SKM-1 treated with dmso at 0.1 percent for 144 hours (cell line): Measurements from ENCODE around the gene ZFAND3.
"Not testable (repeated sequence)": the region's sequence is repeated elsewhere in the genome, so short reads cannot be mapped to it uniquely, and the experiment has no call there.

ENCODE experiments used
- DNase-seq: peaks from one replicate; lab custom pipeline; 2025; ENCODE audit not compliant: unreplicated experiment; lab: John Stamatoyannopoulos, UW

ZFAND3 gene

DNA sequence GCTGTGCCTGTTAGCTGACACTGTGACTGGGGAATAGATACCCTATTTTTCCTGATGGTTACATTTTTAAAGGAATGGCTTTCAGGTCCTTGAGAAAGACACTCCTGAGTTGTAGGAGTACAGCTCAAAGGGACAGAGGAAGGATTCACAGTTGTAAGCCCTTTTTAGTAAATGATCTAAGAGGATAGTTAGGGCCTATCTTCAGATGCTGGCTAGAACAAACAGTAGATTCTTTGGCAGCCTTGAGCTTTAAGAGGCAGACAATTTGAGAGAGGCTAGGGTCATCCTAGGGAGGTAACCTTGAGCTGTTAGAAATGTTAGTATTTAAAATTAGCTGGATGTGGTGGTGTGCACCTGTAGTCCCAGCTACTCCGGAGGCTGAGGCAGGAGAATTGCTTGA lies 111.5 kb downstream of the ZFAND3 start:
- no peak for DNase-seq

DNA sequence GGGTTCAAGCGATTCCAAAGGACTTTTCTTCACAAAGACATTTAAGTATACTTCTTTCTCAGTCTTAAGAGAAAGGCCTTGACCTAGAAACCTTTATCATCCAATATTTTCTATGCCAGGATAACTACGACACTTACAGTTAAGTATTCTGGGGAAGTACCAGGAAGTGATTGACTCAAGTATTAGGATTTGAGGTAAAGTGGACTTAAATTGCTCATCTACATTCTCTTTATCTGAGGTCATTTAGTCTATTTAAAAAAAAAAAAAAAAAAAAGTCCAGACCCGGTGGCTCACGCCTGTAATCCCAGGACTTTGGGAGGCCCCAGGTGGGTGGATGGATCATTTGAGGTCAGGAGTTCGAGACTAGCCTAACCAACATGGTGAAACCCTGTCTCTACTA lies 114.7 kb downstream of the ZFAND3 start:
- no peak for DNase-seq

DNA sequence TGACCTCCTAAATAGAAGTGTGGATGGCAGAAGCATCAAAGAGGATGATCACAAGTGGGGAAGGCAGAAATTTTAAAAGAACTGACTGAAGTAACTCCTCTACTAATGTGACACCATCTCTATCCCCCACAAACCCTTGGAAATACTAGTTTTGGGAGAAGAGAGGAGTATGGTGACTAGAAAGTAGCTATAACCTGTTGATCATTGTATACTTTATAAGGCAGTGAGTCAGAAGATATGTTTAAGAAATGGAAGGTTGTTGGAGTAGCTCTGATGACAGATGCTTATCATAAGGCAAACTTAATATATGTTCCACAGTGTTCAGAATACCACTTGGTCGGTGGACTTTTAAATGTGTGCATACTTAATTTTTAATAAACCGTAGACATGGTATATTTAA lies 116.6 kb downstream of the ZFAND3 start:
- DNase-seq: no peak

DNA sequence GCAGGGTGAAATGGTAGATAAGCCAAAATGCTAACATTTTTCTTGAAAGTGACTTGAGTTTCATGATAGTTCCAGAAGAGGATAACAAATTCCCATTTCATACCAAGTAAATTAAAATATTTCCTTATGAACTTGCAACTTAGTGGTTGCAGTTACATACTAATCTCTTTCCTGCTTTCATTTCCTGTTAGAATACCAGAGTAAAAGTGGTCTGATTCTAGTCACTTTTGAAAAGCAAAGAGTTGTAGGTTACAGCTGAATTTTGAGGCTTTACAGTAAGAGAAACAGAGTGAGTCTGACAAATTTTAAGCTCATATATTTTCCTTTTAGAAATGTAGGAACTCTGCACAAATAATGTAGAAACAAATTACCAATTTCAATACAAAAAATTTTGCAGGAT lies 117.4 kb downstream of the ZFAND3 start:
- no peak for DNase-seq

DNA sequence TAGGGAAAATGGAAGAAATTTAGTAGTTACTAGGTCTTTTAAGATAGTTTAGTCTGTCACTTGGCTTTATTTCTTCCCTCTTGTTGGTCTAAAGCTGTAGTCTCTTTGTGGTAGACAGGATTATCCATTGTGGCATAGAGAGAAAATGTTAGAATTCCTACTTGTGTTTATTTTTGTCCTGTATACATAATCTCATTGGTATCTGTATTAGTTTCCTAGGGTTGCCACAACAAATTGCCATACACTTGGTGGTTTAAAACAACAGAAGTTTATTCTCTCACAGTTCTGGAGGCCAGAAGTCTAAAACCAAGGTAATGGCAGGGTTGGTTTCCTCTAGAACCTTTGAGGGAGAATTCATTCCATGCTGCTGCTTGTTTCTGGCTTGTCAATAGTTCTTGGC lies 119.4 kb downstream of the ZFAND3 start:
- DNase-seq: no peak

DNA sequence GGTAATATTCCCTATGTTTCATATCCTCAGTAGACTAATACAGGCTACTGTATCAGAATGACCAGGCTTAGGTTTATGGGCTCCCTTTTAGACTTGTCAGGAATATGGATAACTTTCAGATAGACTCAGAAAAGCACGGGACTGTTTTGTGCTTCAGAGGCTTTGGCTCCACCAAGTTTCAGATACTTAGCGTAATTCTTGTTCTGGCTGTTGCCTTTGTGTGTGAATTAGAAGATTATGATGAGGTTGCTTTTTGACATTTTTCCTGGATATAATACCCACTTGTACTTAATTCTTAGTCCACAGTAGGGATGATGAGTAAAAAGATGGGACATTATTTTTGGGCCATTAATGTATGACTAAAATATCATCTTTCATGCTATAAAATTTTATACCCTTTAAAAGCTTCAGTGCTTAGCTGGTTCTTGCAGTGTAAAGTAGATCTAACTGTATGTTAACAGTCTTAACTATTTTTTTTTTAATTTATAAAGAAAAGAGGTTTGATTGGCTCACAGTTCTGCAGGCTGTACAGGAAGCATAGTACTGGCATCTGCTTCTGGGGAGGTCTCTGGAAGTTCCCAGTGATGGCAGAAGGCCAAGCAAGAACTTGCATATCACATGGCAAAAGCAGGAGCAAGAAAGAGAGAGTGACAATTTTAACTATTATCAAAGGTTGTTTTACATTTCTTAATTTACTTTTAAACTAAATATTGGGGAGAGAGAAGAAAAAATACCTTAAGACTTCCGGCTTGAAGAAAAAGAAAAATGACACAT lies 120.7 kb downstream of the ZFAND3 start:
- no peak for DNase-seq

DNA sequence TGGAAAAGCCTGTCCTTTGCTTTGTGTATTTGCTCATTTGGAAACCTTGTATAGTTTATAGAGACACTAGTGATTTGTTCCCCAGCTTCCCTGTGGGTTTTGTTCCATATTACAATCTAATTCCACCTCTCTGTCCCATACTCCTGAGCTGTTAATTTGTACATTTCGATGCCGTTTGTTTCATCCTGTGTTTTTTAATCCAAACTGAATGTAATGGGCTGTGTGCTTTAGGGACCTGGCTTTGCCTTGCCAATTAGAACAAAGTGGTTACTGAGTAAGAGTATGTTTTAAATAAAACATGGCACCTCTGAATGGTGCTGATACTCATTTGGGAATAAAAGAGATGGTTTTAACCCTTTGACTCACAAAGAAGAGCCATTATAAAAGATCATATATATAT lies 122.3 kb downstream of the ZFAND3 start:
- no peak for DNase-seq

DNA sequence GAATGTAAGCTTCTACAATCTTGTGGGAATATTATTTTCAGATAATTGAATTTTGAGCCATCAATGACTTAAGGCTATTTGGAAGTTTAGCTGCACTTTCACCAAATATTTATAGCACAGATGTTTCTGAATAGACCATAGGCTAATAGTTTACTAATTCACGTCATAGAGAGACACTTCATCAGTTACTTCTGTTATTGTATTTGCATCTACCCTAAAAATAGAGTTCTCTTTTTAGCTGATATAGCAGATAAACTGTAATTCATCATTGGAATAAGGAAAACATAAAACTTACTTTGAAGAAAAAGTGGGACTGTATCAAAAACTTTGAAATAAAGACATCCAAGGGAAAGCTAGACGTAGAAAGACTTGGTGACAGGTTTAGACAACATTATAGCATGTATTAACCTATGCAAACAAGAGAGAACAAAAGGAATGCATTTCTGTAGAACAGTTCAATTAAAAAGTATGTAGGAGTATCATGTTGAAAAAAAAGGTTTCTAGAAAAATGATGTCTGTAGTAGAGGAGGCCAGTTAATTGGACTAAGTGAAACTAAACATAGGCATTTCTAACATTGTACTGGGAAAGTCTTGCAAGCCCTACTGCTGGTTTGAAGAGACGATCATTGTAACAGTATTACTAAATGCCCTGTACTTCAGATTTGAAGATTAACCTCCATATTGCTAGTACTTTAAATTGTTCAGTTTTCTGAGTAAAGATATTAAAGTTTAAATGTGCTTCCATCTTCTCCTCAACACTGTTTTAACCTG lies 123.3 kb downstream of the ZFAND3 start:
- no peak for DNase-seq

DNA sequence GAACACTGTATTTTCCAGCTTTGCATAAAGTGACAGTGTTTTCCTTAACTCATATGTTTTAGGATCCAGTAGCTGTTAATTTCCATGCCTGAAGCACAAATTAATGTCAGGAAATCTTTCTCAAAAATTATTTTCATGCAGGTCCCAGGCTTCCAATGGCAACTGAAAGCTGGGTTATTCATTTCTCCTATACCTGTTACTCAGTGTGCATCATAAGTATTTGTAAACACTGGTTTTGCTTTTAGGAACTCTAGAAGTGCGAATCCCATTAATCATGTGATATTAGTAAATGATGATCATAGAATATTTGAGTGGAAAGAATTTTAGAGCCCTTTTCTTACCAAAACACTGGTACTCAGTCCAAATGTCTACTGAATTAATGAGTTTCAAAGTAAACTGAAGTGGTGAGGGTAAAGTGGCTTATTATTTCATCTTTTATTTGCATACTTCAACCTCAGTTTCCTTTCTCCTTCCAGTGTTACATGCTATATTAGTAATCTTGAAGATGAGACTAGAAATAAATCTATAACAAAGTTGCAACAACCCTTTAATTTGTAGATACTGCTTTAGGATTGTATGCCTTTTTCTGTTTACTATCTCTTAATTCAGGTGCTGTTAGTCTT lies 124.0 kb downstream of the ZFAND3 start:
- DNase-seq: no peak

DNA sequence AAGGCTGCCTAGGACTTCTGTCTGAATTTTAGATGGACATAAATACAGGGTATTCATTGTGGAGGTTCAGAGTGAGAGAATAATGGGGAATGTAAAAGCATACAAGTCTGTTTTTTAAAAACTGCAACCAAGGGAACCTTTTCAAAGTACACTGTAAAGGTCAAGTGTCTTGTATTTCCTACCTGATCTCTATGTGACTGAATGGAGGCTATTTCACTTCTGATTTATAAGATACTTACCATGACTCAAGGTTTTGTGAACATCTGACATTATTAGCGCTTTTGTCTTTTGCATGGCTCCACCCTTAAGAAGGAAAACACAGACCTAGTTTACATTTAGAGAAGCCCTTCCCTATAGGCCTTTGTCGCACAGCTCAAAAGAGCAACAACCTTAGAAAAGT lies 126.5 kb downstream of the ZFAND3 start:
- DNase-seq: no peak

DNA sequence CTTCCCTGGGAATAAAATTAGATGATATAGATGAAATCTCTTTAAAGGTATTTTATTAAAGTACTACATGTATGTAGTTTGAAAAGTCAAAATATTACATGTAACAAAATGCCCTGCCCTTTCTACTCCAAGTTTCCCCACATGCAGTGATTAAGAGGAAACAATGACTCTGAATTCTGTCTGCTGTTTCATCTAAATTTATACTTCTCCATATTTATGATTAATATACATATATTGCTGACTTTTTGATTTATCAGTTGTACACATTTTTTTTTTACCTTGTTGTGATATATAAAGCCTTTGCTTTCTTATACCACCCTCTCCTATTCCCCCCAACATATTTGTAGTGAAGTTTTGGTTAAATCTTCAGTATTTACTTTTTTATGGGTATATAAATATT lies 127.9 kb downstream of the ZFAND3 start:
- no peak for DNase-seq

DNA sequence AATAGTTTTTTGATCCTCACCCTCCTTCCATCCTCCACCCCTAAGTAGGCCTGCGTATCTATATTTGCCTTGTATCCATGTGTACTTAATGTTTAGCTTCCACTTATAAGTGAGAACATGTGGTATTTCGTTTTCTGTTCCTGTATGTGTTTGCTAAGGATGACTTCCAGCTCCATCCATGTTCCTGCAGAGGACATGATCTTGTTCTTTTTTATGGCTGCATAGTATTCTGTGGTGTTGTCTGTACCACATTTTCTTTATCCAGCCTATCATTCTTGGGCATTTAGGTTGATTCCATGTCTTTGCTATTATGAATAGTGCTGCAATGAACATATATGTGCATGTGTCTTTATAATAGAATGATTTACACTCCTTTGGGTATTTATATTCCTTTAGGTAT lies 129.1 kb downstream of the ZFAND3 start:
- not testable (repeated sequence) for DNase-seq

DNA sequence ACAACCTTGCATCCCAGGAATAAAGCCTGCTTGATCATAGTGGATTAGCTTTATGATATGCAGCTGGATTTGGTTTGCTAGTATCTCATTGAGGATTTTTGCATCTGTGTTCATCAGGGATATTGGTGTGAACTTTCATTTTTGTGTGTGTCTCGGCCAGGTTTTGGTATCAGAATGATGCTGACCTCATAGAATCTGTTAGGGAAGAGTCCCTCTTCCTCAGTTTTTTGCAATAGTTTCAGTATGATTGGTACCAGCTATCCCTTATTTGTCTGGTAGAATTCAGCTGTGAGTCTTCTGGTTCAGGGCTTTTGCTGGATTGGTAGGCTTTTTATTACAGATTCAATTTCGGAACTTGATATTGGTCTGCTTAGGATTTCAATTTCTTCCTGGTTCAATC lies 132.5 kb downstream of the ZFAND3 start:
- no peak for DNase-seq

DNA sequence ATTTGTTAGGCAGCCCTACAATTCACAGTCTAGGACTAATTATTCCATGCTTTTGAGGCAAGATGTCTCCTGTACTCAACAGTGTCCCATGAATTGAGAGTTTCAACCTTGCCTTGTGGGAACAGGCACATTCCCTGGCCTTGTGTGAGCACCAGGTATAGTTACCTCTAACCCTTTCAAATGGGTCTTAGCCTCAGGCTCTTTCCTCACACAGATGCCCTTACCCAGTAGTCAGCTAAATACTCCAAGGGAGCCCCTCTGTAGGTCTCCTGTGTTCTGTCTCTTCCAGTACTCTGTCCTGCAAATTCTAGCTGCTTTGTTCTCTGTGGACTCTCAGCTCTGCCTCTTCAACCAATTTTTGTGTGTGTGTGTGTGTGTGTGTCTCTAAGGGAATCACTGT lies 135.3 kb downstream of the ZFAND3 start:
- DNase-seq: no peak

DNA sequence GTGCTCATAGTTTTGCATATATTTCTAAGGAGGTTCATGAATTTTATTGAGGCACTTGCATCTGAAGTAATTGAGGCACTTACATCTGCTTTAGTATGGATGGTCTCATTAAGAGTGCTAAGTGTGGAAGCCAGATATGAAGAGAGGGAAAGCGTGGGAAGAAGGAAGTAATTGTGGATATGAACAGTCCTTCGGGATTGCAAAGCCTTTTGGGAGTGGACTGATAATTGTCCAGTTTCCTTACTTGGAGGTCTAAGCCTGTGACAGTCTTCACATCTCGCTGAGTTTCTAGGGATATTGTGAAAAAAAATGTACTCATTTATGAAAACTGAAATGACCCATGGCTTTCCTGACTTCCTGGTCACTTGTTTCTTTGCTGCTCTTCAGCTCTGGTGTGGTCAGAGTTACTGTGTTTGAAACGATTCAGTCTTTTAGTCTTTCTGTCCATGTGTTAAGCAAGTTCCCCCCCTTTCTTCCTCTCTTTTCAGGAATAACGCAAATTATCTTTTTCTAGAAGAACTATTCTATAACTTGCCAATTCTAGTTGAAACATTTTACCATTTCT lies 137.3 kb downstream of the ZFAND3 start:
- DNase-seq: no peak

DNA sequence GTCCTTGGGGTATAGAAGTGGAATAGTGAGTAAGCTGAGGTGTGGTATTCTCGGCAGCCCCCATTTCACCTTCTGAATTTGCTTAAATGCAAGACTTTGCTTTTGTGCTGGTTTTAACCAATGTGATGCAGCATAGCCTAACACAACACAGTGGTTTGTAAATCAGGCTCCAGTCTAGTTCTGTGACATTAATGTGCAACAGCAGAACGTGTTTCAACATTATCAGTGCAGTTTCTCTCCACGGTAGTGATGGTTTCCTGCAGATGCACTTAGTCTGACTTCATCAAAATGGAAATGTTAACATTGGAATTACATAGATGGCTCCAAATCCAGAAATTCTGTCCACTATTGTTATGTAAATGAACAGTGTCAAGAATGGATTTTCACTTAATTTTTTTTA lies 139.5 kb downstream of the ZFAND3 start:
- DNase-seq: no peak

DNA sequence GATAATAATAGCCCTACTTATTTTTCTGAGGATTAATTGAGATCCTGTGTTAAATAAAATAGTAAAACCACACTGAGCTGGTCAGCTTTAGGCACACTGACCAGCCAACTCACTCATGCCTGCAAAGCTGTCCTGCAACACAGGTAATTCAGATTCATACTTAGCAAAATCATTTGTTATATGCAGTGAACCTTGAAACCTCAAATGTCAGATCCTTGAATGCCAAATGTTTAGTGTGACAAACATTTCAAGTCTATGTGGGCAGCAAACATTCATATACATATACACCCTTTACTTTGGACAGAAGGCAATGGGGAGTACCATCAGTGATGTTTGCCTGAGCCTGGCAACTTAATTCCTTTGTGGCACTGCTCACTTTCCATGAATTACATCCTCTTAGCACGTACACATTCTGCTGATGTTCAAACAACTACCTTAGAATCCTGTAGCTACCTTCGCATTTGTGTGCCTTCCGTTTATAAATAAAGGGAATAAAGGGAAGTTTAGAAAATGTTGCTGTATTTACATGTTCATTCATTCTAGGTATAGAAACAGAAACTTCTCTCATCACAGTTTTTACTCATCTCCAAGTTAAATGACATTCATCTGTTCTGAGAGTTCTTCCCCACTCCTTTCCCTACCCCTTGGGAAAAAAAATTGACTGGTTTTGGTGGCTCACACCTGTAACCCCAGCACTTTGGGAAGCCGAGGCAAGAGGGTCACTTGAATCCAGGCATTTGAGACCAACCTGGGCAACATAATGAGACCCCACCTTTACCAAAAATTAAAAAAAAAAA lies 140.8 kb downstream of the ZFAND3 start:
- DNase-seq: no peak

DNA sequence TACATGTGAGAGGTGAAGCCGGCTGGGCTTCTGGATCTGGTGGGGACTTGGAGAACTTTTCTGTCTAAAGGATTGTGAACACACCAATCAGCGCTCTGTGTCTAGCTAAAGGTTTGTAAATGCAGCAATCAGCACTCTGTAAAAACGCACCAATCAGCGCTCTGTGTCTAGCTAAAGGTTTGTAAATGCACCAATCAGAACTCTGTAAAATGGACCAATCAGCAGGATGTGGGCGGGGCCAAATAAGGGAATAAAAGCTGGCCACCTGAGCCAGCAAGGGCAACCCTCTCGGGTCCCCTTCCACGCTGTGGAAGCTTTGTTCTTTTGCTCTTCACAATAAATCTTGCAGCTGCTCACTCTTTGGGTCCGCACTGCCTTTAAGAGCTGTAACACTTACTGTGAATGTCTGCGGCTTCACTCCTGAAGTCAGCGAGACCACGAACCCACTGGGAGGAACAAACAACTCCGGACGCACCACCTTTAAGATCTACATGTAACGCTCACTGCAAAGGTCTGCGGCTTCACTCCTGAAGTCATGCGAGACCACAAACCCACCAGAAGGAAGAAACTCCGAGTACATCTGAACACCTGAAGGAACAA lies 143.1 kb downstream of the ZFAND3 start:
- not testable (repeated sequence) for DNase-seq

DNA sequence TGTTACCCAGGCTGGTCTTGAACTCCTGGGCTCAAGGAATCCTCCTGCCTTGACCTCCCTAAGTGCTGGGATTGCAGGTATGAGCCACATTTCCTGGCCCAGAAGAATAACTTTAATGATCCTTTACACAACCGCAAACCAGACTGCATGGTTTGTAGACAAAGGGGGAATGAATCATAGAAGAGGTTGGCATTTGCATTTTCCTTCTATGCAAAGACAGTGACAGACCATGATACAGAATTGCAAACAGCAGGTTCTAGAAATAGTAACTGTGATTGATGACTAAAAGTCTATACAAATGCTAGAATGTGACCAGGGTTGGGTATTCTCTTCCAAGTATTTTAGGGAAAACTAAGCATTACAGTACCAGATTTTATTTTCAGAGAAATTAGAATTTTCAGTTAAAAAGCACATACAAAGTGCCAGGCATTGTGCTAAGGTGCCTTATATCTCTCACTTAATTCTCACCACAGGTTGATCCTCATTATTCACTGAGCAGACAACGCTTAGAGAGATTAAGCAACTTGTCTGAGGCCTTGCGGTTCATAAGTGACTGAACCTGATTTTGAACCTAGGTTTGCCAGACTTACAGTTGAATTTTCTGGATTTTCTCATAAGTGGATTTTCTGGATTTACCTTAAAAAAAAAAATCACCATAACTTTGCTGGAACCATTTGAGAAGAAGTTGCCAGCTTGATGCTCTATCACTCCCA lies 146.6 kb downstream of the ZFAND3 start:
- DNase-seq: no peak

DNA sequence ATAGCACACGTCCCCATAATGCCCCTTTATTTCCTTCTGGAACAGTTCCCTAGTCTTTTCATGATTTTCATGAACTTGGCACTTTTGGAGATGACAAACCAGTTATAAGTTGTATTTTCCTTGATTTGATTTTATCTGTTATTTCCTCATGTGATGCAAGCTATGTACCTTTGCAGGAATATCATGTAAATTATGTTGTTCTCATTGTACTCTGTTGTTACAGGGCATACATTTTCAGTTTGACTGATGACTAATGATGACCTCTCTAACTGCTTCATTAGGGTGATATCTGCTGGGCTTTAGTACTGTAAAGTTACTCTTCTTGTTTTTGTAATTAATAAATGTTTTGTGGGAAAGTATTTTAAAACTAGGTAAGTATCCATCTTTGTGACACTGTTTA lies 147.3 kb downstream of the ZFAND3 start:
- DNase-seq: no peak
